RWPE2 (cell line): ENCODE results near the gene GRK5.

Source experiments
- ATAC-seq: fragments of 200-7000 bp; cut with Tn5 transposase; 3 replicates; pipeline ENCODE4 v1.9.1; 2021; ENCODE audit warnings: low read depth
- DNase-seq: peaks from one replicate; pipeline ENCODE4 v3.0.0-alpha.2; 2020; ENCODE audit warnings: low spot score
- H3K27ac ChIP-seq: fragments of 450-650 bp; 2 replicates; pipeline ENCODE4 v1.5.1; 2017; ENCODE audit warnings: mild to moderate bottlenecking; ENCODE audit not compliant: poor library complexity, severe bottlenecking
- H3K27me3 ChIP-seq: fragments of 250-450 bp; sonication (Bioruptor Pico); 2 replicates; pipeline ENCODE4 v1.5.1; 2021; ENCODE audit warnings: mild to moderate bottlenecking, moderate library complexity; ENCODE audit not compliant: insufficient read depth, poor library complexity, severe bottlenecking
- H3K36me3 ChIP-seq: fragments of 250-450 bp; sonication (Bioruptor Pico); 2 replicates; pipeline ENCODE4 v1.5.1; 2020; ENCODE audit warnings: low read depth, mild to moderate bottlenecking, moderate library complexity
- H3K4me1 ChIP-seq: fragments of 250-450 bp; sonication (Bioruptor Pico); 2 replicates; pipeline ENCODE4 v1.5.1; 2021; ENCODE audit warnings: mild to moderate bottlenecking, moderate library complexity; ENCODE audit not compliant: insufficient read depth, poor library complexity, severe bottlenecking
- H3K4me3 ChIP-seq: fragments of 250-450 bp; sonication (Bioruptor Pico); 2 replicates; pipeline ENCODE4 v1.5.1; 2021; ENCODE audit warnings: mild to moderate bottlenecking, moderate library complexity; ENCODE audit not compliant: severe bottlenecking
- H3K9me3 ChIP-seq: fragments of 250-450 bp; sonication (Bioruptor Pico); 2 replicates; pipeline ENCODE4 v1.5.1; 2021; ENCODE audit warnings: mild to moderate bottlenecking, moderate library complexity; ENCODE audit not compliant: severe bottlenecking
- CTCF ChIP-seq: fragments of 450-650 bp; IDR thresholded peaks from one replicate; pipeline ENCODE4 v1.5.1; 2017; ENCODE audit warnings: mild to moderate bottlenecking, moderate library complexity; ENCODE audit not compliant: poor library complexity, severe bottlenecking

The GRK5 gene

GRCh38 chr10:119328223-119328622 is 120.9 kb downstream of the GRK5 start:
- no peak for ATAC-seq
- TF ChIP-seq CTCF, result no peak
- H3K9me3 ChIP-seq, result no peaks in the 10 kb centered on the region
- no peak overlapping the region for H3K4me3 ChIP-seq
- no peaks in the 10 kb centered on the region for H3K36me3 ChIP-seq
- H3K4me1 ChIP-seq, result peaks cover 8% of the 10 kb centered on the region
- no peak for DNase-seq
- H3K27me3 ChIP-seq, result no peaks in the 10 kb centered on the region
- H3K27ac ChIP-seq, result no peak overlapping the region

- Histone ChIP-seq H3K9me3 (no peaks in the 10 kb centered on the region), H3K27ac (no peak overlapping the region), H3K27me3 (no peaks in the 10 kb centered on the region), H3K36me3 (no peaks in the 10 kb centered on the region), H3K4me3 (no peak overlapping the region), H3K4me1 (peaks cover under 1% of the 10 kb centered on the region)
- DNase-seq (no peak), ATAC-seq (no peak; the same call in 2 of the 3 replicates)
- TF ChIP-seq CTCF, result no peak
Observed at GRCh38 chr10:119330342-119330741, 123.0 kb downstream of the GRK5 start.

- Histone ChIP-seq H3K4me1 (no peaks in the 10 kb centered on the region), H3K36me3 (no peaks in the 10 kb centered on the region), H3K27me3 (no peaks in the 10 kb centered on the region), H3K27ac (no peak overlapping the region), H3K4me3 (no peak overlapping the region), H3K9me3 (no peaks in the 10 kb centered on the region)
- no peak for TF ChIP-seq CTCF
- no peak for DNase-seq
- no peak for ATAC-seq
Observed at GRCh38 chr10:119331061-119331460, 123.7 kb downstream of the GRK5 start.

- TF ChIP-seq CTCF, result no peak
- no peaks in the 10 kb centered on the region for H3K9me3 ChIP-seq
- no peak overlapping the region for H3K4me3 ChIP-seq
- H3K27me3 ChIP-seq, result no peaks in the 10 kb centered on the region
- no peaks in the 10 kb centered on the region for H3K36me3 ChIP-seq
- ATAC-seq, result peak; percentile 60
- no peaks in the 10 kb centered on the region for H3K4me1 ChIP-seq
- H3K27ac ChIP-seq, result no peak overlapping the region
- DNase-seq, result no peak
Observed at GRCh38 chr10:119333146-119333792, 125.9 kb downstream of the GRK5 start.

GRCh38 chr10:119335671-119336353 is 128.4 kb downstream of the GRK5 start:
- H3K4me1 ChIP-seq, result no peaks in the 10 kb centered on the region
- no peak for TF ChIP-seq CTCF
- H3K27ac ChIP-seq, result no peak overlapping the region
- ATAC-seq, result no peak
- no peaks in the 10 kb centered on the region for H3K27me3 ChIP-seq
- H3K9me3 ChIP-seq, result no peaks in the 10 kb centered on the region
- H3K36me3 ChIP-seq, result no peaks in the 10 kb centered on the region
- no peak for DNase-seq
- no peak overlapping the region for H3K4me3 ChIP-seq
